Esophagus muscularis mucosa (tissue), 4 donors: ENCODE measurements around the gene CELF2. TPM values are rescaled to one million over a fixed set of nuclear protein-coding genes. Genes with fewer than 3 reads are reported as not detected.

Experiments used
- DNase-seq: peaks from one replicate; pipeline ENCODE4 v3.0.0-alpha.2; 2017; ENCODE audit errors: extremely low spot score
- H3K27ac ChIP-seq, 4 donors: fragments of 200-600 bp; sonication (generic); replicated peaks in 1 of 4; 1 replicate in 3 of 4; 2 replicates in 1 of 4; pipeline ENCODE4 v1.5.1; 2016 to 2019; ENCODE audit warnings: mild to moderate bottlenecking in 1 of 4
- H3K27me3 ChIP-seq, 4 donors: fragments of 200-600 bp; sonication (generic); one replicate each; pipeline versions ENCODE4 v1.5.1 to v1.6.0; 2016 to 2019
- H3K36me3 ChIP-seq, 4 donors: fragments of 200-600 bp; sonication (generic); one replicate each; pipeline ENCODE4 v1.5.1; 2016 to 2019
- H3K4me1 ChIP-seq, 4 donors: fragments of 200-600 bp; sonication (generic); one replicate each; pipeline ENCODE4 v1.5.1; 2016 to 2019
- H3K4me3 ChIP-seq, 4 donors: fragments of 200-600 bp; sonication (generic); 1 replicate in 2 of 4; 2 replicates in 2 of 4; pipeline ENCODE4 v1.5.1; 2016 to 2019; ENCODE audit warnings: mild to moderate bottlenecking in 4 of 4, moderate library complexity in 1 of 4
- H3K9me3 ChIP-seq, 4 donors: fragments of 200-600 bp; sonication (generic); 1 replicate in 3 of 4; 2 replicates in 1 of 4; pipeline ENCODE4 v1.5.1; 2016 to 2019
- CTCF ChIP-seq, 3 experiments: fragments of 200-600 bp in 2 of 3; fragments of 450-650 bp in 1 of 3; sonication (generic) in 2 of 3; IDR thresholded peaks; one replicate each; pipeline ENCODE4 v1.5.1; 2017 to 2019; ENCODE audit warnings: antibody characterized with exemption in 3 of 3, mild to moderate bottlenecking in 2 of 3, moderate library complexity in 1 of 3
- EP300 ChIP-seq: sonication (generic); formaldehyde crosslinking; IDR thresholded peaks from one replicate; pipeline ENCODE4 v1.6.1; 2017; ENCODE audit warnings: antibody characterized with exemption
- POLR2A ChIP-seq: fragments of 450-650 bp; IDR thresholded peaks from one replicate; pipeline ENCODE4 v1.6.1; 2017; ENCODE audit warnings: antibody characterized with exemption, moderate library complexity, mild to moderate bottlenecking, low read depth
- POLR2AphosphoS5 ChIP-seq, 2 donors: sonication (generic); formaldehyde crosslinking; IDR thresholded peaks; one replicate each; pipeline ENCODE4 v1.6.1; 2017; ENCODE audit warnings: antibody characterized with exemption in 2 of 2
- WGBS: methylation state at CpG from one replicate; pipeline ENCODE4 v1.1.5; 2018; 5-methylcytosine and 5-hydroxymethylcytosine counted together
- intact Hi-C: fragments of 100-400 bp; cut with DNase I; formaldehyde crosslinking; loops from one replicate; pipeline ENCODE4 v1.15.1; 2023
- total RNA-seq, 4 donors: library from RNA; depleted of rRNA; stranded (reverse); fragments of >200 nt; gene quantifications; one replicate each; pipeline versions ENCODE4 v1.1.0 to v1.2.1, GENCODE V29; 2016

The CELF2 gene
- total RNA-seq, 4 donors from 2014 or later = 81.8 to 128 (median 104) TPM

DNA sequence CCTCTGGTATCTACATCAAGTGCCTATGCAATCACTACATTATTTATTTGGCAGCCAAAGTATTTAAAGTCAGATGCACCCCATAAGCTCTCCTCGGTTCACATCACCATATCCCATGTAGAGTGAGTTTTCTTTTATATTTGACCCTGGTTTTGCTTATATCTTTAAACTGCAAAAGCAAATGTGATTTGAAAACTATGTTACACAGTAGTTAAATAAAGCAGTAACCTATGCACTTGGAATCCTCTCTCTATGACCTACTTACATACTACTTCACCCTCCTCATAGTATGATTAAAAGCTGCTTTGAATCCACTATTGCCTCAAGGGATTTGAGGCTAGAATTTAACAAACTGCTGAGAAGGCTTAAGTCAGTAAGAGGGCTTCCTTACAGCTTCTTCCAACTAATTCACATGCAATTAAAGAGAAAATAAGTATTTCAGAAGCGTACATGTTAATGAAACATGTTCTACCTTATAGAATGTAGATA is 2.2 kb upstream of the CELF2 start:
- no peak overlapping the region for H3K4me3 ChIP-seq
- H3K4me1 ChIP-seq = peaks cover 15 to 46% (median 40%) of the 10 kb centered on the region in 4 donors
- H3K27me3 ChIP-seq = no peaks in the 10 kb centered on the region
- H3K36me3 ChIP-seq = no peaks in the 10 kb centered on the region
- intact Hi-C loops = loop anchor here (5.0 to 10.0 kb wide), 3 partner anchors 101 to 221 kb away; no protein-coding TSS in a partner anchor
- no peak for DNase-seq
- no peaks in the 10 kb centered on the region for H3K9me3 ChIP-seq
- no peak for TF ChIP-seq EP300
- TF ChIP-seq CTCF (IDR thresholded peaks at IDR 0.05) = no peak
- WGBS = 82% methylated on average over 2 of the region's 2 CpGs
- H3K27ac ChIP-seq = peak overlapping the region; percentile 42 to 93 (median 88)

DNA sequence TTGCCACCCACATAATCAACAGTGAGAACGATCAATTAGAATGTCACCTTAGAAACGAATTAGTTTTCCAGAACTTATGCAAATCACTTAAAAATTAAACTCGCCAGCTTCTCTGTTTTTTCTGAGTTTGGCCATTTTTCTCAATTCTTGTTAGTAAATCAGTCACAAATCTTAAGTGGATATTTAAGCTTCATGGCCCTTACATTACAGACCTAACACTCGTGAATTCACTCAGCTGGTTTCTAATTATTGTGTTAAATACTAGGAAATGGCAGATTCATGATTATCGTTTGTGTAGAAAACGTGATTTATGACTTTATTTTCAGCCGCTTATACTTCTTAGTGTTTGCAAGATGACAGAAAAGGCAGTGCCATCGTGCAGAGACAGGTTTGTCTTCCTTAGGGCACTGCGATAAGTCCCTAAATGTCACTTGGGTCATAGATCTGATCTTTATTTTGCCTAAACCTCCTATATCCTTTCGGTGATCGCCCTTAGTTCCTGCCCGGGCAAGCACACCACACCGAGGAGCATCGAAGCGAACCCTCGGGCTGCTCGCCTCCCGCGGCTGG is 587 bp upstream of the CELF2 start:
- no peaks in the 10 kb centered on the region for H3K9me3 ChIP-seq
- no peaks in the 10 kb centered on the region for H3K36me3 ChIP-seq
- intact Hi-C loops = loop anchor here (5.0 to 10.0 kb wide), 3 partner anchors 102 to 222 kb away; no protein-coding TSS in a partner anchor
- H3K4me1 ChIP-seq = peaks cover 19 to 53% (median 47%) of the 10 kb centered on the region in 4 donors
- TF ChIP-seq CTCF (IDR thresholded peaks at IDR 0.05) = no peak
- no peak for TF ChIP-seq EP300
- TF ChIP-seq POLR2AphosphoS5 (IDR thresholded peaks at IDR 0.05) = no peak
- TF ChIP-seq POLR2A = no peak
- H3K27ac ChIP-seq = peak overlapping the region; percentile 86 to 93 (median 90)
- H3K4me3 ChIP-seq = peak overlapping the region; percentile 84 to 95 (median 92)
- DNase-seq = no peak
- WGBS = 20% methylated on average over 19 of the region's 19 CpGs
- H3K27me3 ChIP-seq = no peaks in the 10 kb centered on the region

- TF ChIP-seq CTCF (IDR thresholded peaks at IDR 0.05) = no peak
- TF ChIP-seq POLR2AphosphoS5 (IDR thresholded peaks at IDR 0.05) = no peak
- TF ChIP-seq POLR2A = no peak
- no peak for TF ChIP-seq EP300
- H3K4me3 ChIP-seq = peak overlapping the region; percentile 84 to 95 (median 92)
- peaks cover 29 to 63% (median 49%) of the 10 kb centered on the region in 4 donors for H3K4me1 ChIP-seq
- no peaks in the 10 kb centered on the region for H3K9me3 ChIP-seq
- no peak for DNase-seq
- H3K36me3 ChIP-seq = no peaks in the 10 kb centered on the region
- H3K27ac ChIP-seq = peak overlapping the region; percentile 86 to 93 (median 90)
- H3K27me3 ChIP-seq = no peaks in the 10 kb centered on the region
- intact Hi-C loops = loop anchor here (5.0 to 10.0 kb wide), 3 partner anchors 104 to 224 kb away; no protein-coding TSS in a partner anchor
- WGBS = 2% methylated on average over 4 of the region's 57 CpGs
Measured at GRCh38 chr10:11018432-11018841, 765 bp downstream of the CELF2 start.

- intact Hi-C loops = loop anchor here (5.0 to 10.0 kb wide), 3 partner anchors 104 to 224 kb away; no protein-coding TSS in a partner anchor
- Histone ChIP-seq H3K4me1 (peaks cover 32 to 66% (median 51%) of the 10 kb centered on the region in 4 donors), H3K4me3 (peak overlapping the region; percentile 84 to 95 (median 92)), H3K27ac (peak overlapping the region; percentile 86 to 93 (median 90)), H3K9me3 (no peaks in the 10 kb centered on the region), H3K27me3 (no peaks in the 10 kb centered on the region), H3K36me3 (no peaks in the 10 kb centered on the region)
- DNase-seq = no peak
- 24% methylated on average over 11 of the region's 11 CpGs for WGBS
- TF ChIP-seq CTCF (IDR thresholded peaks at IDR 0.05) (no peak), POLR2A (no peak), POLR2AphosphoS5 (IDR thresholded peaks at IDR 0.05) (peak in 1 of 2 donors; percentile 7)
Measured at GRCh38 chr10:11018855-11019631, 1.4 kb downstream of the CELF2 start.
